CD14-positive monocyte (primary cell): Measurements from ENCODE around the gene SLC6A8. TPM values are rescaled to one million over a fixed set of nuclear protein-coding genes. Genes with fewer than 3 reads are reported as not detected.

ENCODE experiments used
- DNase-seq, 3 donors: peaks; one replicate each; pipeline ENCODE4 v3.0.0-alpha.2; 2011 to 2022
- H2AFZ ChIP-seq: 2 replicates; pipeline ENCODE4 v1.6.0; 2012; ENCODE audit warnings: mild to moderate bottlenecking, low read depth, low read length, inconsistent platforms; ENCODE audit not compliant: insufficient read depth, poor library complexity, severe bottlenecking
- H3K27ac ChIP-seq, 2 donors: 1 replicate in 1 of 2; 2 replicates in 1 of 2; pipeline ENCODE4 v1.5.1; 2012 to 2013; ENCODE audit warnings: low read length in 2 of 2, control low read depth in 1 of 2, inconsistent platforms in 1 of 2, low read depth in 1 of 2, mild to moderate bottlenecking in 1 of 2
- H3K27me3 ChIP-seq, 2 donors: one replicate each; pipeline versions ENCODE4 v1.6.0 to v1.6.1; 2011 to 2013; ENCODE audit warnings: low read length in 2 of 2; ENCODE audit not compliant: control insufficient read depth in 2 of 2, insufficient read depth in 2 of 2
- H3K36me3 ChIP-seq, 2 donors: replicated peaks in 1 of 2; 1 replicate in 1 of 2; 2 replicates in 1 of 2; pipeline versions ENCODE4 v1.5.1 to v1.6.1; 2012 to 2013; ENCODE audit warnings: low read length in 2 of 2, control low read depth in 1 of 2, inconsistent platforms in 1 of 2, mild to moderate bottlenecking in 1 of 2; ENCODE audit not compliant: insufficient read depth in 2 of 2, control insufficient read depth in 1 of 2
- H3K4me1 ChIP-seq, 2 donors: 1 replicate in 1 of 2; 2 replicates in 1 of 2; pipeline versions ENCODE4 v1.5.1 to v1.6.1; 2012 to 2013; ENCODE audit warnings: low read length in 2 of 2, control low read depth in 1 of 2, inconsistent platforms in 1 of 2, mild to moderate bottlenecking in 1 of 2, moderate library complexity in 1 of 2; ENCODE audit not compliant: insufficient read depth in 2 of 2, control insufficient read depth in 1 of 2
- H3K4me2 ChIP-seq: replicated peaks from 2 replicates; pipeline ENCODE3; 2012; ENCODE audit warnings: low read length, moderate library complexity, mild to moderate bottlenecking; ENCODE audit not compliant: poor library complexity, severe bottlenecking; ENCODE audit errors: extremely low read depth
- H3K4me3 ChIP-seq, 3 experiments: fragments of 200-600 bp in 1 of 3; sonication (generic) in 1 of 3; replicated peaks in 1 of 3; 1 replicate in 2 of 3; 2 replicates in 1 of 3; pipeline ENCODE4 v1.5.1; 2011 to 2013; ENCODE audit warnings: low read length in 3 of 3, mild to moderate bottlenecking in 3 of 3, control low read depth in 2 of 3, low read depth in 2 of 3, inconsistent platforms in 1 of 3, moderate library complexity in 1 of 3
- H3K79me2 ChIP-seq: 2 replicates; pipeline ENCODE4 v1.6.0; 2012; ENCODE audit warnings: mild to moderate bottlenecking, control low read depth, inconsistent platforms, low read length, moderate library complexity; ENCODE audit not compliant: insufficient read depth
- H3K9ac ChIP-seq: 2 replicates; pipeline ENCODE4 v1.6.0; 2017; ENCODE audit warnings: low read length, mild to moderate bottlenecking; ENCODE audit not compliant: insufficient read depth, poor library complexity, severe bottlenecking
- H3K9me3 ChIP-seq, 2 donors: replicated peaks in 1 of 2; 1 replicate in 1 of 2; 2 replicates in 1 of 2; pipeline versions ENCODE4 v1.5.1 to v1.6.1; 2012 to 2013; ENCODE audit warnings: low read length in 2 of 2, control low read depth in 1 of 2; ENCODE audit not compliant: control insufficient read depth in 1 of 2, insufficient read depth in 1 of 2
- H4K20me1 ChIP-seq: 2 replicates; pipeline ENCODE4 v1.6.0; 2012; ENCODE audit warnings: mild to moderate bottlenecking, low read length, control low read depth, moderate library complexity; ENCODE audit not compliant: insufficient read depth
- H3K27ac Mint-ChIP-seq, 7 donors: one replicate each; pipeline ENCODE4 v1.8.0; 2020; ENCODE audit warnings: mild to moderate bottlenecking in 7 of 7, mixed read lengths in 7 of 7, moderate library complexity in 6 of 7, inconsistent platforms in 2 of 7
- H3K27me3 Mint-ChIP-seq, 3 donors: one replicate each; pipeline ENCODE4 v1.8.0; 2021 to 2022; ENCODE audit warnings: low read depth in 3 of 3, mild to moderate bottlenecking in 3 of 3, mixed read lengths in 3 of 3, moderate library complexity in 3 of 3, inconsistent platforms in 1 of 3
- H3K36me3 Mint-ChIP-seq, 2 donors: one replicate each; pipeline ENCODE4 v1.8.0; 2020; ENCODE audit warnings: mixed read lengths in 2 of 2, inconsistent platforms in 1 of 2, mild to moderate bottlenecking in 1 of 2
- H3K4me1 Mint-ChIP-seq: one replicate; pipeline ENCODE4 v1.8.0; 2020; ENCODE audit warnings: mild to moderate bottlenecking, mixed read lengths
- H3K4me3 Mint-ChIP-seq, 2 donors: one replicate each; pipeline ENCODE4 v1.8.0; 2020; ENCODE audit warnings: mild to moderate bottlenecking in 2 of 2, mixed read lengths in 2 of 2, moderate library complexity in 1 of 2
- H3K9me3 Mint-ChIP-seq, 7 donors: one replicate each; pipeline ENCODE4 v1.8.0; 2020 to 2022; ENCODE audit warnings: mixed read lengths in 7 of 7, mild to moderate bottlenecking in 6 of 7, moderate library complexity in 6 of 7, inconsistent platforms in 2 of 7
- WGBS: methylation state at CpG from one replicate; pipeline ENCODE4 v1.1.5; 2013; ENCODE audit warnings: missing lambda C conversion rate; ENCODE audit not compliant: insufficient coverage; 5-methylcytosine and 5-hydroxymethylcytosine counted together
- intact Hi-C, 2 donors: fragments of 100-400 bp; cut with micrococcal nuclease; formaldehyde crosslinking; loops; one replicate each; pipeline versions ENCODE4 v1.15.0 to v1.15.1; 2023
- polyA plus RNA-seq, 3 donors: library from polyadenylated mRNA; depleted of rRNA in 1 of 3; unstranded in 2 of 3; stranded (reverse) in 1 of 3; fragments of 300-500 nt in 2 of 3; fragments of >200 nt in 1 of 3; fragmentation: Illumina TruSeq in 2 of 3; gene quantifications; 1 replicate in 2 of 3; 2 replicates in 1 of 3; pipeline ENCODE4 v1.2.3, GENCODE V29; 2012 to 2021
- TF ChIP-seq, protein P1 (sequence below): fragments of 200-600 bp; IDR thresholded peaks from one replicate; pipeline ENCODE4 v1.8.0; 2022; ENCODE audit warnings: antibody characterized with exemption, mild to moderate bottlenecking

The SLC6A8 gene
- polyA plus RNA-seq, 3 donors: 0.23 to 5.6 (median 0.85) TPM

DNA sequence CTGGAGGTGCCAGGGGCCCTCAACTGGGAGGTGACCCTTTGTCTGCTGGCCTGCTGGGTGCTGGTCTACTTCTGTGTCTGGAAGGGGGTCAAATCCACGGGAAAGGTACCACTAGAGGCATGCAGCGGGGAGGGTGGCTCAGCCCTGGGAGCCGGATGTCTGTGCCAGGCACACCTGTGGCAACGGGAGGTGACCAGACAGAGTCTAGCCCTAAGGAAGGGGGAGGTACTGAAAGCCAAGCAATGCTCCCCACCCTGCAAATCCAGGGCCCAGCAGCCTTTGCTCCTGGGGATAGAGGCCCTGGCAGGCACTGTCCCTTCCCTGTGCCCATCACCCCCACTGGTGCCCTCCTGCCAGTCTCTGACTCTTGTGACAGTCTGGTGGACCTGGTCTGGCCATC is 4.3 kb downstream of the SLC6A8 start:
- Histone ChIP-seq H3K79me2 (no peaks in the 10 kb centered on the region), H3K9ac (no peak overlapping the region), H3K4me1 (no peaks in the 10 kb centered on the region), H3K27me3 (peaks cover 0 to 21% of the 10 kb centered on the region in 2 donors), H3K4me3 (no peak overlapping the region), H3K27ac (no peak overlapping the region), H4K20me1 (no peaks in the 10 kb centered on the region), H2AFZ (no peak overlapping the region), H3K9me3 (no peaks in the 10 kb centered on the region), H3K36me3 (peaks cover under 1 to 3% of the 10 kb centered on the region in 2 donors), H3K4me2 (no peak overlapping the region)
- TF ChIP-seq, protein P1, sequence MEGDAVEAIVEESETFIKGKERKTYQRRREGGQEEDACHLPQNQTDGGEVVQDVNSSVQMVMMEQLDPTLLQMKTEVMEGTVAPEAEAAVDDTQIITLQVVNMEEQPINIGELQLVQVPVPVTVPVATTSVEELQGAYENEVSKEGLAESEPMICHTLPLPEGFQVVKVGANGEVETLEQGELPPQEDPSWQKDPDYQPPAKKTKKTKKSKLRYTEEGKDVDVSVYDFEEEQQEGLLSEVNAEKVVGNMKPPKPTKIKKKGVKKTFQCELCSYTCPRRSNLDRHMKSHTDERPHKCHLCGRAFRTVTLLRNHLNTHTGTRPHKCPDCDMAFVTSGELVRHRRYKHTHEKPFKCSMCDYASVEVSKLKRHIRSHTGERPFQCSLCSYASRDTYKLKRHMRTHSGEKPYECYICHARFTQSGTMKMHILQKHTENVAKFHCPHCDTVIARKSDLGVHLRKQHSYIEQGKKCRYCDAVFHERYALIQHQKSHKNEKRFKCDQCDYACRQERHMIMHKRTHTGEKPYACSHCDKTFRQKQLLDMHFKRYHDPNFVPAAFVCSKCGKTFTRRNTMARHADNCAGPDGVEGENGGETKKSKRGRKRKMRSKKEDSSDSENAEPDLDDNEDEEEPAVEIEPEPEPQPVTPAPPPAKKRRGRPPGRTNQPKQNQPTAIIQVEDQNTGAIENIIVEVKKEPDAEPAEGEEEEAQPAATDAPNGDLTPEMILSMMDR: no peak
- intact Hi-C loops: no loop called here
- H3K4me3 Mint-ChIP-seq: no peak overlapping the region
- no peak for DNase-seq
- no CpG with 5 or more reads among the region's 4 CpGs for WGBS
- peaks cover 14 to 43% (median 27%) of the 10 kb centered on the region in 3 donors for H3K27me3 Mint-ChIP-seq
- H3K36me3 Mint-ChIP-seq: peaks cover 4 to 13% of the 10 kb centered on the region in 2 donors
- peaks cover 3% of the 10 kb centered on the region for H3K4me1 Mint-ChIP-seq
- H3K9me3 Mint-ChIP-seq: peaks cover 0 to 4% (median 0%) of the 10 kb centered on the region in 7 donors
- no peak overlapping the region for H3K27ac Mint-ChIP-seq

DNA sequence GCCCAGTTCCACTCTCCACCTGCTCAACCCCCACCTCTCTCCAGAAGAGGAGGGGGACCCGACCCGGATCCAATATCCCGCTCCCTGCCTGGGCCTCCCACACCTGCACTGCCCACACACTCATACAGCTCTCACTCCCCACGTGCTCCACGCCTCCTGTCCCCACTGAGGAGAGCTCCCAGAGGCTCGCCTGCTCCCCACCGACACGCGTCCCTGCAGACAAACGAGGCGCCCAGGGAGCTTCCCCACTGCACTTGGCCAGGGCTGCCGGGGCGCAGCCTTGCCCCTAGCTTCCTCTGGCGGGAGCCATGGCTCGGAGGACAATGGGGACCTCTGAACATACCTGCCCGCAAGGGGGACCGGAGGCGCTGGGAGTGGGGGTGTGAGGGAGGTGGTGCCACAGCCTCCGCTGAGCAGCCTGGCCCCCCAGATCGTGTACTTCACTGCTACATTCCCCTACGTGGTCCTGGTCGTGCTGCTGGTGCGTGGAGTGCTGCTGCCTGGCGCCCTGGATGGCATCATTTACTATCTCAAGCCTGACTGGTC is 5.0 kb downstream of the SLC6A8 start:
- no peaks in the 10 kb centered on the region for H3K4me1 Mint-ChIP-seq
- H2AFZ ChIP-seq: no peak overlapping the region
- WGBS: 58% methylated on average over 8 of the region's 24 CpGs
- no peaks in the 10 kb centered on the region for H3K4me1 ChIP-seq
- no peak overlapping the region for H3K4me3 ChIP-seq
- H4K20me1 ChIP-seq: peaks cover 2% of the 10 kb centered on the region
- intact Hi-C loops: no loop called here
- DNase-seq: no peak
- no peaks in the 10 kb centered on the region for H3K79me2 ChIP-seq
- no peak overlapping the region for H3K9ac ChIP-seq
- no peaks in the 10 kb centered on the region for H3K9me3 ChIP-seq
- H3K27ac ChIP-seq: no peak overlapping the region
- peaks cover 14 to 38% (median 27%) of the 10 kb centered on the region in 3 donors for H3K27me3 Mint-ChIP-seq
- H3K4me2 ChIP-seq: no peak overlapping the region
- H3K36me3 ChIP-seq: peaks cover 6 to 7% of the 10 kb centered on the region in 2 donors
- H3K36me3 Mint-ChIP-seq: peaks cover 10 to 19% of the 10 kb centered on the region in 2 donors
- H3K9me3 Mint-ChIP-seq: peaks cover 0 to 3% (median 0%) of the 10 kb centered on the region in 7 donors
- H3K27me3 ChIP-seq: peaks cover 0 to 17% of the 10 kb centered on the region in 2 donors
- peak overlapping the region in 2 of 7 donors; percentile 42 to 52 for H3K27ac Mint-ChIP-seq
- TF ChIP-seq, protein P1: no peak
- no peak overlapping the region for H3K4me3 Mint-ChIP-seq
